22Rv1 (cell line): ENCODE measurements around the gene ABCA4.

ENCODE experiments used
- CTCF ChIP-seq: fragments of 450-650 bp; IDR thresholded peaks from 2 replicates; pipeline ENCODE4 v1.5.1; 2017; ENCODE audit warnings: mild to moderate bottlenecking
- ZFX ChIP-seq: fragments of 450-650 bp; IDR thresholded peaks from 2 replicates; pipeline ENCODE4 v1.6.1; 2017; ENCODE audit warnings: antibody characterized with exemption, borderline replicate concordance

DNA sequence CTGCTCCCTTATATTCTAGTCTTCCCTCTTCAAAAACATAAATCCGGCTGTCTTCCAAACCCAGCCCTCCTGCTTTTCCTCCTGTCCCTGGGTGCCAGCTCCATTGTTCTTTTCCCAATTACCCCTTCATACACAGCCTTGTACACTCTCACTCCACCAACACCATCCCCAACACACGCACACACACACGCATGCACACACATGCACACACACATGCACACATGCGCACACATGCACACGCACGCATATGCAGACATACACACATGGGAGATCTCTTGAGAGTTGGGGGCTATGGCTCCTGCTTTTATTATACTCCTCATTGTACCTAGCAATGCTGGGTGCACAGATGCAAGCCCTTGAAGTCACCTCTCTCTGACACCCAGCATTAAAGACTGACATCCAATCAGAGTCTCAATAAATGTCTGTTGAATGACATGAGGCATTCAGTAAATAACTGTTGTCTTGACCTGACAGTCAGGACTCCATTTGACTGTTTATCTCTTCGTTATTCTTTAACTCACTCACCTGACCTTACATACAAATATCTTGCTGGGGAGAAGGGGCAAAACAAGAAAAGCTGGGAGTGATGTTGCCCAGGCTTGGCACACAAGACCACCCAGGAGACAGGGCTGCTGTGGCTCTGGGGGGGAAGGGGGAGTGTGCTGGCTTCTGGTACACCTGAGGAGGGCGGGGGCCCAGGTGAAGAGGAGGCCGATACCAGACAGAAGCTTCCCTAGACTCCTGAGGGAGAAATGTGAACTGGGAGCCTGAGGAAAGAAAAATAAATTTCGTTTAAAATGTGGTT, 16.0 kb downstream of the ABCA4 start:
- no peak for TF ChIP-seq CTCF
- TF ChIP-seq ZFX: no peak
